PC-9 (cell line): ENCODE measurements around the gene IL5. TPM values are rescaled to one million over a fixed set of nuclear protein-coding genes. Genes with fewer than 3 reads are reported as not detected.

Experiments
- BruUV-seq: library from RNA; stranded (reverse); fragments of 400-500 nt; replicated peaks from 2 replicates; lab custom pipeline; 2021; lab: Mats Ljungman, UMichigan
- CTCF ChIA-PET: fragments of 300-600 bp; sonication (Branson Sonifier 250); formaldehyde crosslinking; loops from one replicate; lab custom pipeline; 2022; ENCODE audit warnings: antibody characterized with exemption; lab: Charles Lee
- POLR2A ChIA-PET: fragments of 300-600 bp; sonication (Branson Sonifier 250); formaldehyde crosslinking; loops from one replicate; lab custom pipeline; 2022; ENCODE audit warnings: antibody characterized with exemption; ENCODE audit not compliant: unreplicated experiment; lab: Charles Lee
- DNase-seq, 2 experiments: peaks; one replicate each; pipeline versions ENCODE4 v3.0.0 to v3.0.0-alpha.2; 2015 to 2022; ENCODE audit warnings: mixed read lengths in 1 of 2
- H2AFZ ChIP-seq: fragments of 200-600 bp; sonication (generic); 2 replicates; pipeline ENCODE4 v1.8.1; 2017; ENCODE audit warnings: antibody characterized with exemption
- H3F3A ChIP-seq: fragments of 200-600 bp; sonication (generic); 2 replicates; pipeline ENCODE4 v1.8.1; 2017; ENCODE audit warnings: antibody characterized with exemption, mild to moderate bottlenecking, low read depth; ENCODE audit not compliant: insufficient read depth
- H3K27ac ChIP-seq: fragments of 200-600 bp; sonication (generic); 2 replicates; pipeline ENCODE4 v1.6.1; 2016; ENCODE audit warnings: mixed run types
- H3K27me3 ChIP-seq: fragments of 200-600 bp; sonication (generic); 2 replicates; pipeline ENCODE4 v1.6.1; 2016; ENCODE audit warnings: low read depth, mixed run types; ENCODE audit not compliant: insufficient read depth
- H3K36me3 ChIP-seq: fragments of 200-600 bp; sonication (generic); 2 replicates; pipeline ENCODE4 v1.6.1; 2016; ENCODE audit warnings: low read depth, mixed run types
- H3K4me1 ChIP-seq: fragments of 200-600 bp; sonication (generic); replicated peaks from 2 replicates; pipeline ENCODE4 v1.6.1; 2016; ENCODE audit warnings: mixed run types; ENCODE audit not compliant: insufficient read depth
- H3K4me2 ChIP-seq: fragments of 200-600 bp; sonication (generic); 2 replicates; pipeline ENCODE4 v1.6.1; 2017; ENCODE audit warnings: mixed run types
- H3K4me3 ChIP-seq: fragments of 200-600 bp; sonication (generic); 2 replicates; pipeline ENCODE4 v1.6.1; 2016; ENCODE audit warnings: mixed run types
- H3K79me2 ChIP-seq: fragments of 200-600 bp; sonication (generic); 2 replicates; pipeline ENCODE4 v1.6.1; 2017; ENCODE audit warnings: low read depth, mixed run types
- H3K9me2 ChIP-seq: fragments of 200-600 bp; sonication (generic); 2 replicates; pipeline ENCODE4 v1.8.1; 2017; ENCODE audit warnings: mild to moderate bottlenecking; ENCODE audit not compliant: insufficient read depth
- H3K9me3 ChIP-seq: fragments of 200-600 bp; sonication (generic); 2 replicates; pipeline ENCODE4 v1.8.1; 2016; ENCODE audit warnings: low read depth; ENCODE audit not compliant: insufficient read depth
- H4K20me1 ChIP-seq: fragments of 200-600 bp; sonication (generic); 2 replicates; pipeline ENCODE4 v1.8.1; 2017; ENCODE audit not compliant: insufficient read depth
- EZH2 ChIP-seq: fragments of 200-600 bp; sonication (generic); IDR thresholded peaks from 2 replicates; pipeline ENCODE4 v1.8.0; 2017; ENCODE audit warnings: antibody characterized with exemption, low read depth
- intact Hi-C: fragments of 100-400 bp; cut with micrococcal nuclease; formaldehyde crosslinking; loops from one replicate; pipeline ENCODE4 v1.10.0; 2022; ENCODE audit not compliant: unreplicated experiment
- total RNA-seq: library from RNA; stranded (reverse); gene quantifications from 2 replicates; pipeline ENCODE4 v1.2.3, GENCODE V29; 2021
- TF ChIP-seq, protein P1 (sequence below): fragments of 200-600 bp; sonication (generic); conservative IDR thresholded peaks from 2 replicates; pipeline ENCODE4 v1.6.1; 2017; ENCODE audit warnings: mixed run types, antibody characterized with exemption, mild to moderate bottlenecking, moderate library complexity

Gene IL5
- total RNA-seq, 1 experiment from 2014 or later: not detected

DNA sequence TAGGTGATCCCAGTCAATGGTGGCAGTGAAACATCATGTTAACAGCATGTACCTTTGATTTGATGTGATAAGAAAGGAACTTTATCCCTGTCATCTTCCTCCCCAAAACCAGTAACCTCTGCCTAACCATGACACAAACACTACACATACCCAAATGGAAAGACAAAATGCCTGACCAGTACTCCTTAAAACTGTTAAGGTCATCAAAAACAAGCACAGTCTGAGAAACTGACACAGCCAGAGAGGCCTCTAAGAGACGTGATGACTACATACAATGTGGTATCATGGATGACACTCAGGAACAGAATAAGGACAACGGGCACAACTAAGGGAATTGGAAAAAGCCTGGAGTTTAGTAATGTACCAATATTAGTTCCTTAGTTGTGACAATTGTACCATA is 3.9 kb upstream of the IL5 start:
- POLR2A ChIA-PET: no interaction called here
- Histone ChIP-seq H3K4me3 (no peak overlapping the region), H2AFZ (no peak overlapping the region), H3K9me3 (no peaks in the 10 kb centered on the region), H3K9me2 (no peaks in the 10 kb centered on the region), H4K20me1 (no peaks in the 10 kb centered on the region), H3K79me2 (no peaks in the 10 kb centered on the region), H3K4me1 (no peaks in the 10 kb centered on the region), H3F3A (no peaks in the 10 kb centered on the region), H3K27me3 (no peaks in the 10 kb centered on the region), H3K36me3 (no peaks in the 10 kb centered on the region), H3K27ac (no peak overlapping the region), H3K4me2 (no peak overlapping the region)
- no peak for TF ChIP-seq EZH2
- TF ChIP-seq, protein P1, sequence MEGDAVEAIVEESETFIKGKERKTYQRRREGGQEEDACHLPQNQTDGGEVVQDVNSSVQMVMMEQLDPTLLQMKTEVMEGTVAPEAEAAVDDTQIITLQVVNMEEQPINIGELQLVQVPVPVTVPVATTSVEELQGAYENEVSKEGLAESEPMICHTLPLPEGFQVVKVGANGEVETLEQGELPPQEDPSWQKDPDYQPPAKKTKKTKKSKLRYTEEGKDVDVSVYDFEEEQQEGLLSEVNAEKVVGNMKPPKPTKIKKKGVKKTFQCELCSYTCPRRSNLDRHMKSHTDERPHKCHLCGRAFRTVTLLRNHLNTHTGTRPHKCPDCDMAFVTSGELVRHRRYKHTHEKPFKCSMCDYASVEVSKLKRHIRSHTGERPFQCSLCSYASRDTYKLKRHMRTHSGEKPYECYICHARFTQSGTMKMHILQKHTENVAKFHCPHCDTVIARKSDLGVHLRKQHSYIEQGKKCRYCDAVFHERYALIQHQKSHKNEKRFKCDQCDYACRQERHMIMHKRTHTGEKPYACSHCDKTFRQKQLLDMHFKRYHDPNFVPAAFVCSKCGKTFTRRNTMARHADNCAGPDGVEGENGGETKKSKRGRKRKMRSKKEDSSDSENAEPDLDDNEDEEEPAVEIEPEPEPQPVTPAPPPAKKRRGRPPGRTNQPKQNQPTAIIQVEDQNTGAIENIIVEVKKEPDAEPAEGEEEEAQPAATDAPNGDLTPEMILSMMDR: no peak
- intact Hi-C loops: no loop called here
- CTCF ChIA-PET: no interaction called here
- BruUV-seq: no TSS peak
- no peak for DNase-seq

DNA sequence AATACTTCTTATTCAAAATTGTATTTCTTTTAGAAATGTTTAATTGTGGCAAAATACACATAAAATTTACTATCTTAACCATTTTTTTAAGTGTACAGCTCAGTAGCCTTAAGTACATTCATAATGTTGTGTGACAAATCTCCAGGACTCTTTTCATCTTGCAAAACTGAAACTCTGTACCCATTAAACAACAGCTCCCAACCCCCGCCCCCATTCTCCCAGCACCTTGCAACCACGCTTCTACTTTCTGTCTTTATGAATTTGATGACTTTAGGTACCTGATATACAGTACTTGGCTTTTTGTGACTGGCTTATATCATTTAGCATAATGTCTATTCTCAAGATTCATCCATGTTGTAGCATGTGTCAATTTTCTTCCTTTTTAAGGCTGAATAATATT is 2.8 kb upstream of the IL5 start:
- TF ChIP-seq, protein P1: no peak
- no peak for TF ChIP-seq EZH2
- DNase-seq: no peak
- Histone ChIP-seq H4K20me1 (no peaks in the 10 kb centered on the region), H3K4me1 (no peaks in the 10 kb centered on the region), H3K9me3 (no peaks in the 10 kb centered on the region), H2AFZ (no peak overlapping the region), H3K4me2 (no peak overlapping the region), H3K36me3 (no peaks in the 10 kb centered on the region), H3K4me3 (no peak overlapping the region), H3F3A (no peaks in the 10 kb centered on the region), H3K9me2 (no peaks in the 10 kb centered on the region), H3K27me3 (no peaks in the 10 kb centered on the region), H3K79me2 (no peaks in the 10 kb centered on the region), H3K27ac (no peak overlapping the region)
- intact Hi-C loops: no loop called here
- BruUV-seq: no TSS peak
- ChIA-PET CTCF (no interaction called here), POLR2A (no interaction called here)

DNA sequence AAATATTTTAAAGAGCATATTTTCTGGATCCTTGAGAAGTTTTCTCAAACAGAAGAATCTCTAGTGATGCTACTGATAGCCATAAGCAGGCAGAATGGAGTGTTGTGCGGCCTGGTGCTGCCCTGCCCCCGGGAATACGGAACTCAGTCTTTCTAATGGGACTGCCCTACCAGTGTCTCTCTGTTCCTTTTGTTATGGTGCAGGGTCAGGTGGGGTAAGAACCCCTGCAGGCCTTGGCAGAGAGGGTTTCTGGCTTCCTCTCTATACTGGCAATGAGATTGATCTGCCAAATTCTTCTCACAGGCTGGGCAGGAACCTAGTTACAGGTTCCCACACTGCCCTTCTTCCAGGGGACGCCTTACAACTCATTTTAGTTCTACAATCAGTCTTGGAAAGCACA is 2.6 kb downstream of the IL5 start:
- no peak overlapping the region for H3K4me3 ChIP-seq
- DNase-seq: no peak
- no peaks in the 10 kb centered on the region for H3K27me3 ChIP-seq
- intact Hi-C loops: no loop called here
- H4K20me1 ChIP-seq: no peaks in the 10 kb centered on the region
- H3K27ac ChIP-seq: no peak overlapping the region
- H3K36me3 ChIP-seq: no peaks in the 10 kb centered on the region
- CTCF ChIA-PET: no interaction called here
- POLR2A ChIA-PET: no interaction called here
- no peak overlapping the region for H3K4me2 ChIP-seq
- no peaks in the 10 kb centered on the region for H3K79me2 ChIP-seq
- H3K9me2 ChIP-seq: no peaks in the 10 kb centered on the region
- no TSS peak for BruUV-seq
- no peak overlapping the region for H2AFZ ChIP-seq
- no peaks in the 10 kb centered on the region for H3K4me1 ChIP-seq
- no peak for TF ChIP-seq EZH2
- TF ChIP-seq, protein P1: no peak
- no peaks in the 10 kb centered on the region for H3K9me3 ChIP-seq
- no peaks in the 10 kb centered on the region for H3F3A ChIP-seq
